Calu3 (cell line): ENCODE results near the gene ETFA. TPM values are rescaled to one million over a fixed set of nuclear protein-coding genes. Genes with fewer than 3 reads are reported as not detected.

Experiments used
- BruUV-seq: library from RNA; stranded (reverse); fragments of 400-500 nt; replicated peaks from 2 replicates; lab custom pipeline; 2021; lab: Mats Ljungman, UMichigan
- CTCF ChIA-PET: fragments of 300-600 bp; sonication (Branson Sonifier 250); formaldehyde crosslinking; loops from one replicate; lab custom pipeline; 2022; ENCODE audit warnings: antibody characterized with exemption; lab: Charles Lee
- DNase-seq: peaks from one replicate; pipeline ENCODE4 v3.0.0; 2022
- H3K27ac Mint-ChIP-seq: one replicate; pipeline ENCODE4 v1.8.0; 2022; ENCODE audit warnings: mixed read lengths; ENCODE audit not compliant: unreplicated experiment
- H3K27me3 Mint-ChIP-seq: one replicate; pipeline ENCODE4 v1.8.0; 2022; ENCODE audit warnings: mixed read lengths; ENCODE audit not compliant: unreplicated experiment
- H3K36me3 Mint-ChIP-seq: one replicate; pipeline ENCODE4 v1.8.0; 2022; ENCODE audit warnings: mild to moderate bottlenecking, moderate library complexity, mixed read lengths; ENCODE audit not compliant: insufficient read depth, unreplicated experiment
- H3K4me1 Mint-ChIP-seq: one replicate; pipeline ENCODE4 v1.8.0; 2022; ENCODE audit warnings: mild to moderate bottlenecking, low read depth, mixed read lengths; ENCODE audit not compliant: unreplicated experiment
- H3K4me3 Mint-ChIP-seq: one replicate; pipeline ENCODE4 v1.8.0; 2022; ENCODE audit warnings: mild to moderate bottlenecking, low read depth, moderate library complexity, mixed read lengths; ENCODE audit not compliant: unreplicated experiment
- H3K9me3 Mint-ChIP-seq: one replicate; pipeline ENCODE4 v1.8.0; 2022; ENCODE audit warnings: low read depth, mixed read lengths; ENCODE audit not compliant: unreplicated experiment
- intact Hi-C: fragments of 100-400 bp; cut with micrococcal nuclease; formaldehyde crosslinking; loops from one replicate; pipeline ENCODE4 v1.10.0; 2022; ENCODE audit not compliant: unreplicated experiment
- total RNA-seq: library from RNA; stranded (reverse); gene quantifications from 2 replicates; pipeline ENCODE4 v1.2.3, GENCODE V29; 2022
- TF ChIP-seq, protein P1 (sequence below): fragments of 200-600 bp; IDR thresholded peaks from one replicate; pipeline ENCODE4 v1.8.0; 2022; ENCODE audit warnings: antibody characterized with exemption; ENCODE audit not compliant: unreplicated experiment

Gene ETFA
- total RNA-seq, 1 experiment from 2014 or later, result 230 TPM

DNA sequence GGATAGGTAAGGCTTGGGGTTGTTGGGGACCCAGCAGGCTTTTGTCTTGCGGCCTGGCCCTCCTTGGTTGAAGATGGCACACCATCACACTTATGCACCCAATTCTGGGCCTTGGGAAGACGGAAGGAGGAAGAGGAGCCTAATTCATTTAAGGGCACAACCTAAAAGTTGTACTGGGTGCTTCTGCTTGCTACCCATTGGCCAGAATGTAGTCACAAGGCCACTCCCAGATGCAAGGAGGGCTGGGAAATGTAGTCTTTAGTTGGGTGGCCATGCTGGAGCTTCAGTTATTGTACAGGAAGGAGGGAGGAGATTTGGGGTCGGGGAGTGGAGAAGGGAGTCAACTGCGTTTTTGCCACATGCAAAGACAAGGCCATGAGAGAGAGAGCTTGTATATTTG is 142.3 kb downstream of the ETFA start:
- H3K36me3 Mint-ChIP-seq, result no peaks in the 10 kb centered on the region
- BruUV-seq, result no TSS peak
- H3K4me1 Mint-ChIP-seq, result no peaks in the 10 kb centered on the region
- no peak overlapping the region for H3K27ac Mint-ChIP-seq
- TF ChIP-seq, protein P1, sequence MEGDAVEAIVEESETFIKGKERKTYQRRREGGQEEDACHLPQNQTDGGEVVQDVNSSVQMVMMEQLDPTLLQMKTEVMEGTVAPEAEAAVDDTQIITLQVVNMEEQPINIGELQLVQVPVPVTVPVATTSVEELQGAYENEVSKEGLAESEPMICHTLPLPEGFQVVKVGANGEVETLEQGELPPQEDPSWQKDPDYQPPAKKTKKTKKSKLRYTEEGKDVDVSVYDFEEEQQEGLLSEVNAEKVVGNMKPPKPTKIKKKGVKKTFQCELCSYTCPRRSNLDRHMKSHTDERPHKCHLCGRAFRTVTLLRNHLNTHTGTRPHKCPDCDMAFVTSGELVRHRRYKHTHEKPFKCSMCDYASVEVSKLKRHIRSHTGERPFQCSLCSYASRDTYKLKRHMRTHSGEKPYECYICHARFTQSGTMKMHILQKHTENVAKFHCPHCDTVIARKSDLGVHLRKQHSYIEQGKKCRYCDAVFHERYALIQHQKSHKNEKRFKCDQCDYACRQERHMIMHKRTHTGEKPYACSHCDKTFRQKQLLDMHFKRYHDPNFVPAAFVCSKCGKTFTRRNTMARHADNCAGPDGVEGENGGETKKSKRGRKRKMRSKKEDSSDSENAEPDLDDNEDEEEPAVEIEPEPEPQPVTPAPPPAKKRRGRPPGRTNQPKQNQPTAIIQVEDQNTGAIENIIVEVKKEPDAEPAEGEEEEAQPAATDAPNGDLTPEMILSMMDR, result no peak
- no peak overlapping the region for H3K4me3 Mint-ChIP-seq
- no peak for DNase-seq
- CTCF ChIA-PET, result no interaction called here
- intact Hi-C loops, result no loop called here
- no peaks in the 10 kb centered on the region for H3K9me3 Mint-ChIP-seq
- H3K27me3 Mint-ChIP-seq, result peaks cover 58% of the 10 kb centered on the region

DNA sequence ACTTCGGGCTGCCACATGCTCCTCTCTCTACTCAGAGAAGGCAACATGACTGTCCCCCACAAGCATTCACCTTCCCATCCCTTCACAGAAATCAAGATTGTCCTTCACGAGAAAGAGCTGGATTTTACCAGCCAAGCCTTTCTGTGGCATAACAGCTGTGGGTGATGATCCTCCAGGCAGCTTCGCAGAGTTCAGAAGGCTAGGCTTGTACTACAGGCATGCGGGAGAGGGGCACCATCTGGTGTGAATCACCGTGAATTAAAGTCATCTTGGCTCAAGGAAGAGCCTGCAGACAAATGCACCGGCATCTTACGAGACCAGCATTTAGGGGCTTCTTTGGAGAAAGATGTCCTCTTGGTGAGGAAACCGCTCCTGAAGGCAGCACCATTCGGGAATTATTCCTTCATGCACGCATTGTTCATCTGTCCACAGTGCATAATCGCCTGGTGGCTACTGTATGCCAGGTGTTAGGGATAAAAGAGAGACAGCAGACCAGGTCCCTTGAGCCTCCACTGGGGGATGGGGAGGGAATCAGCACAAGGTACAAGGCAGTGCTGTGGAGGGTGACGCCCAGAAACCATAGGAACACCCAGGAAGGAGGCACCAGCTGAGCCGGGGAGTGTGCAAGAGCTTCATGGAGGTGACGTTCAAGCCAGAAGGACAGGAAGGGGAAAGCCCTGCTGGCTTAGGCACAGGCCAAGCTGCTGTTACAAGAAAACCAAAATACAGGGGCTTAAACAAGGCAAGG is 142.9 kb downstream of the ETFA start:
- CTCF ChIA-PET, result no interaction called here
- Mint-ChIP-seq H3K27ac (no peak overlapping the region), H3K27me3 (peaks cover 55% of the 10 kb centered on the region), H3K9me3 (no peaks in the 10 kb centered on the region), H3K4me3 (no peak overlapping the region), H3K36me3 (no peaks in the 10 kb centered on the region), H3K4me1 (no peaks in the 10 kb centered on the region)
- no TSS peak for BruUV-seq
- TF ChIP-seq, protein P1, result no peak
- DNase-seq, result no peak
- intact Hi-C loops, result no loop called here

DNA sequence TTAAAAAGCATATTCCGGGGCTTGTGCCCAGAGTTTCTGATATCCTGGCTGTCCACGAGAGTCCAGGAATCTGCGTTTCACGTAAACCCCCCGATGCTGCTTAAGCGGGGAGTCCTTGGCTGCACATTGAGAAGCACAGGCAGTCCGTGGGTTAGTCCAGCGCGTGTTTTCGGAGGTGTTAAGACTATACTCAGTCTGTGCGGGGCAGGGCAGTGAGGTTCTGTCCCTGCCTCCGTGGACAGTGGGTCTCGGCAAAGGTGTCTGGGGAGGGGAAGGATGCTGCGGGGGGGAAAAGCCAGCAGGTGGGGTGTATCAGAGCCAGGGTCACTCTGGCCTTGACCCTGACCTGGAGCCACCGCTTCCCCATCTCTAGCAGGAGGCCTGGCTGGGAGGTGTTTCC is 145.3 kb downstream of the ETFA start:
- CTCF ChIA-PET, result no interaction called here
- BruUV-seq, result no TSS peak
- Mint-ChIP-seq H3K36me3 (no peaks in the 10 kb centered on the region), H3K9me3 (no peaks in the 10 kb centered on the region), H3K4me1 (no peaks in the 10 kb centered on the region), H3K4me3 (no peak overlapping the region), H3K27ac (no peak overlapping the region), H3K27me3 (peaks cover 60% of the 10 kb centered on the region)
- TF ChIP-seq, protein P1, result no peak
- intact Hi-C loops, result no loop called here
- no peak for DNase-seq

Other genes starting within 250 kb of the ETFA start
- gene ISL2, start 25.3 kb upstream of the ETFA start, total RNA-seq, result 5.3 and 7.6 TPM in 2 replicates